GM19468 (cell line): ENCODE data around the gene ACKR2.
"Not testable (repeated sequence)": the region's sequence is repeated elsewhere in the genome, so short reads cannot be mapped to it uniquely, and the experiment has no call there.

ENCODE experiments used
- ATAC-seq: cut with Tn5 transposase; IDR thresholded peaks from one replicate; pipeline ENCODE4 v1.9.1; 2021; ENCODE audit warnings: mild to moderate bottlenecking, moderate library complexity, moderate number of reproducible peaks; ENCODE audit not compliant: unreplicated experiment; ENCODE audit errors: extremely low read depth

Gene ACKR2

DNA sequence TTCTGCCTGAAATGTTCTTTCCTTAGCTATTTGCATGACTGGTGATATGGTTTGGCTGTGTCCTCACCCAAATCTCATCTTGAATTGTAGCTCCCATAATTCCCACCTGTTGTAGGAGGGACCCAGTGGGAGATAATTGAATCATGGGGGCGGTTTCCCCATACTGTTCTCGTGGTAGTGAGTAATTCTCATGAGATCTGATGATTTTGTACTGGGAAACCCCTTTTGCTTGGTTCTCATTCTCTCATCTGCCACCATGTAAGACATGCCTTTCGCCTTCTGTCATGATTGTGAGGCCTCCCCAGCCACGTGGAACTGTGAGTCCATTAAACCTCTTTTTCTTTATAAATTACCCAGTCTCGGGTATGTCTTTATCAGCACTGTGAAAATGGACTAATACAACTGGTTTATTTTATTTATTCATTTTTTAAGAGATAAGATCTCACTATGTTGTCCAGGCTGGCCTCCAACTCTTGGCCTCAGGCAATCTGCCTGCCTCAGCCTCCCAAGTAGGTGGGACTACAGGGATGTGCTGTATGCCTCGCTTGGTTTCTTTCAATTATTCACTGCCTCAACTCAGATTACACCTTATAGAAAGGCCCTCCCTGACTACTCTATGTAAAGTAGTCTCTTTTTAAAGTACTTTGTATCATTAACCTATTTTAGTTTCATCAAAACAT, 74.1 kb downstream of the ACKR2 start:
- ATAC-seq = not testable (repeated sequence)

DNA sequence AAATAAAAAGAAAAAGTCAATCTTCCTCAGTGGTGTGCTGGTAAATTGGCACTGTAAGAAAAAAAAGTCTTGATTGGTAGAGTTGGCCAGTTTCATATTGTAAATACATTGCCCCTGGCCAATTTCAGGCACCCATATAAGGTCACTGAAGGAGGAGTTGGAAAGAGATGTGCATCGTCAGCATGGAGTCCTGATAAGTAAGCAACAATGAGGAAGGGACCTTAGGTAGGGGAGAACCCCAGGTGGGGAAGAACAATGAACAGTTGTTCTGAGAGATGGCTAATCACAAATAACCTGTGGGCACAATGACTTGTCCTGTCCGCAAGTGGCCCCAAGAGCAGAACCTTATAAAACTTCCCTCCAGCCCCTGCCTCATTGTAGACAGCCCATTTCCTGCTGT, 75.1 kb downstream of the ACKR2 start:
- no peak for ATAC-seq

DNA sequence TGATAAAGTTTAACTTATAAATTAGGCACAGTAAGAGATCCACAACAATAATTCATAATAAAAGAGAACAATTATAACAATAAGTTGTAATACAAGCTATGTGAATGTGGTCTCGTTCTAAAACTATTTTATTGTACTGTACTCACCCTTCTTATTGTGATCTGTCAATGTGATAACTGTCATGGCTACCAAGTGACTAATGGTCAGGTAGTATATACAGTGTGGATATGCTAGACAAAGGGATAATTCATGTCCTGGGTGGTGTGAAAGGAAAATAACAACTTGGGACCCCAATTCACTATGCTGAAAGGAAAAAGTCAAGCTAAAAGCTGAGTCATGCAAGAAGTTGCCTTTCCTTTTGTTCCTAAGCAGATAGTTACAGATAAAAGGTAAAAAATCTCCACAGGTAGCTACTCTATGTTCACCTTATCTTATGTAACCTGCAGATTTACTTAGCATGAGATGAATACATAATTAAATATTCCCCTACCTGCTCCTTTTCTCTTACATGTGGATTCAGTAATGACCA, 77.1 kb downstream of the ACKR2 start:
- no peak for ATAC-seq

DNA sequence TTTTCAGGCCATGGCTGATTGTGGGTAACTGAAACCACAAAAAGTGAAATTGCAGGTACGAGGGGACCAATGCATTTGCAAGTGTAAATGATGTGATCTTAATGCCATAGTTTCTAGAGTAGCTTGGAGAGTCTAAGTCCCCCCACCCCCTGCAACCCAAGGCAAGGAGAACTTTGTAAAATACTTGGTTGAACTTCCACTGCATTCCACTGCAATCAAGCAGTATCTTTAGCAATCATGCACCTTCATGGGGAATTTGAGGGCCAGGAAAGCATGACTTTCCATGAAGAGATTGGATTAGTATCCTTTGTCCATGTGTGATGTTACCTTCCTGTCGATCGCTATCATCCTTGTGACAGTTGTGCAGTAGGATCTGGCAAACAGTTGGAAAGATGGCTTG, 77.8 kb downstream of the ACKR2 start:
- ATAC-seq = no peak

DNA sequence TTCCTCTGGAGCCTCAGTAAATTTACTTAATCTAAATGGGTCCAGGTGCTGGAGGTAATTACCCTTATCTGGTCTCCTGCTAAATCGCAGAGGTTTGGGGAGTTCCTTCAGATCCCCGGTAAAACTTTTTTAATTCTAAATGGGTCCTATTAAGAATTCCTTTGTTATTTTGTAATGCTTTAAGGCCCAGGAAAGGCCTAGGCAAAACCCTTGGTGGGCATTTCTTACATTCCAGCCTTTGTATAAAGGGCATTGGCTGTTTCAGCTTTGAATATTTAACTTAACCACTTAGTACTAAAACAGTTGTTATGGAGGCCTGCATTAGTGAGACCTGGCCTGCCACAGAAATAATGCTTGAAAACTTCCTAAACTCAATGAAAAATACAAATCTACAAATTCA, 81.8 kb downstream of the ACKR2 start:
- no peak for ATAC-seq

DNA sequence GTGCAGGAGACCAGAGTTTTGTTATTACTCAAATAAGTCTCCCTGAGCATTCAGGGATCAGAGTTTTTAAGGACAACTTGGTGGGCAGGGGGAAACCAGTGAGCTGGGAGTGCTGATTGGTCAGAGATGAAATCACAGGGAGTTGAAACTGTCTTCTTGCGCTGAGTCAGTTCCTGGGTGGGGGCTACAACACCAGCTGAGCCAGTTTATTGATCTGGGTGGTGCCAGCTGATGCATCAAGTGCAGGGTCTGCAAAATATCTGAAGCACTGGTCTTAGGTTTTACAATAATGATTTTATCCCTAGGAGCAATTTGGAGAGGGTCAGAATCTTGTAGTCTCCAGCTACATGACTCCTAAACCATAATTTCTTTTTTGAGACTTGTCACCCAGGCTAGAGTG, 82.9 kb downstream of the ACKR2 start:
- no peak for ATAC-seq

DNA sequence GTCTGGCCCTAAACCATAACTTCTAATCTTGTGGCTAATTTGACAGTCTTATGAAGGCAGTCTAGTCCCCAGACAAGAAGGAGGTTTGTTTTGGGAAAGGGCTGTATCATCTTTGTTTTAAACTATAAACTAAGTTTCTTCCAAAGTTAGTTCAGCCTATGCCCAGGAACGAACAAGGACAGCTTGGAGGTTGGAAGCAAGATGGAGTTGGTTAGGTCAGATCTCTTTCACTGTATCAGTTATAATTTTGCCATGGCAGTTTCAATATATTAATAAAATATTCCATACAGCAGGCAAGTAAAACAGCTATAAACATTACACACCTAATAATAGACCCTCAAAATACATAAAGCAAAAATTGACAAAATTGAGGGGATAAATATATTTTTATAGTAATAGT, 83.6 kb downstream of the ACKR2 start:
- no peak for ATAC-seq

DNA sequence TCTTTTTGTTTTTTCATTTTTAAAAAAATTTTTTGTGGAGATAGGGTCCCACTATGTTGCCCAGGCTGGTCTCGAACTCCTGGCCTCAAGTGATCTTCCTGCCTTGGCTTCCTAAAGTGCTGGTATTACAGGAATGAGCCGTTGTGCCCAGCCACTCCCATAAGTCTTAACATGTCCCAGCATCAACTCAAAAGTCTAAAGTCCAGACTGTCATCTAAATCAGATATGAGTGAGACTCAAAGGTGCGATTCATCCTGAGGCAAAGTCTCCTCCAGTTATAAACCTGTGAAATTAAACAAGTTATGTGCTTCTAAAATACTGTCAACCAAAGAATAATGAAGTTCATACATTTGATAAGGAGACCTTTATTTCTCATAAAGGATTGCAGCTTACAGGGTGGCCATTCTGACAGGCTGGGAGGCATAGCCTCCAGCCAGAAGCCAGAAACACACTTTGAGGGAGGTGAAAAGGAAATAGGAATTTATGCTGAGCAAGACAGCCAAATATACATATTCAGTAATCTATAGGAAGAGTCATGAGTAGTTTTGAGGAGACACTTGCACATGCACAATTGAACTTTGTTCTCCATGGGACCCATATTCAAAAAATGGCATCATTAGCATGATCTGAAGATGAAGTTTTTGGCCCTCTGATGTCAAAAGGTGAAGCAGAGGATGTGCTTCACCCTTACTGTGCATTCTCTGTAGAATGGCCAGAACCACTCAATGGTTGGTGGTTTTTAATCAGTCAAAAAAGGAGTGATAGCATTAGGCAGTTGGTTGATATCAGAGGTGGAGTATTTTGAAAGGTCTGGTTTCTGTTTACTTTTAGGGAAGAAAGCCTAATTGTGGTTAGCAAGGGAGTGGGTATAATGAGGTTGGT, 85.7 kb downstream of the ACKR2 start:
- no peak for ATAC-seq

DNA sequence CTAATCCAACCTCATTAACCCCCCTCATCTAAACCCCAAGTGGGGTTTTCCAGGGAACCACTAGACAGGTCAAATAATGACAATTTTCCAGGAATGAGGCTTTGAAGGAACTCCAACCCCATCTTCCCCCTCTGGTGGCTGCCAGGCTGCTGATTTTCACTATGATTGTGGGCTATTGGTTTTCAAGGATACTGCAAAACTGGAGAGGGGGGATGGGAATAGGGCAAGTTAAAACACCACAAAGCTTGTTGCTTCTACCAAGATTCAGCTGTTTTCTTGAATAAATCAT, 86.3 kb downstream of the ACKR2 start:
- ATAC-seq = no peak

GRCh38 chr3:42898896-42899675, 89.8 kb downstream of the ACKR2 start:
- ATAC-seq = no peak

DNA sequence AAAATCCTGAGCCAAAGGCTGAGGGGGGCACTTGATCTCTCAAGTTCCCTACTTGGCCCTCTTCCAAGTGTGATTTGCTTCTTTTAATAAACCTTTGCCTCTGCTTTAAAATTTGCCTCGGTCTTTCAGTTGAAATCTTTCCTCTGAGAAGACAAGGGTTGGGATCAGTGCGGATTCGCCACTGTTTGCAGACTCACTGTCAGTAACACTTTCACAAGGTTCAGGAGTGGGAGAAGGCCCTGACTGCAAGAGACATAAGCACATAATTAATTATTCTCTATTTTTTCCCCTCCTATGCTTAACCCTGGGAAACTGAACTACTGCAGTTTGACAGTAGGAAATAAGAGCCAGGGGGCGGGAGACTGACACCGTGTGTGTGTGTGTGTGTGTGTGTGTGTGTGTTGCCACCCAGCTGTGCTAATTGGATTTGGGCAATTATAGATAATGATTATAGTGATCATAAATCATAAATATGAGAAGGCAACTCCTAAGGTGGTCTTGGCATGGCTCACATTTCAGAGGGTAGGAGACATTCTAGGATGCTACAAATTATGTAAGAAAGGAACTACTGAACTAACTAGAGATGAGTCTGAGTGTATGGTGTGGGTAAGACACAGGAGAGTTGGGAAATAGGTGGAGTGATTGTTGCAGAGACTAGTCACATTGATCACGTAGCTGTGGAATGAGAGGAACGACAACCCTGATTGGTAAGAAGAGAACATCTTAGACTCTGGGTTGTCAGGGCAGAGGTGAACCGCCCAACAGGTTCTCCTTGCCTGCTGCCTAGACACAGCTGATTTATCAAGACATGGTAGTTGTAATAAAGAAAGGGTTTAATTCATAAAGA, 91.2 kb downstream of the ACKR2 start:
- ATAC-seq = no peak

DNA sequence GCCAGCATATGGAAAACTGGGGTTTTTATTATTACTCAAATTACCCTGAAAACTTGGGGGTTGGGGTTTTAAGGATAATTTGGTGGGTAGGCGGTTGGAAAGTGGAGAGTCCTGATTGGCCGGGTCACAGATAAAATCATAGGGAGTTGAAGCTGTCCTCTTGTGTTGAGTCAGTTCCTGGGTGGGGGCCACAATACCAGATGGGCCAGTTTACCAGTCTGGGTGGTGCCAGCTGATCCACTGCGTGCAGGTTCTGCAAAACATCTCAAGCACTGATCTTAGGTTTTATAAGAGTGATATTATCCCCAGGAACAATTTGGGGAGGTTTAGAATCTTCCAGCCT, 91.8 kb downstream of the ACKR2 start:
- ATAC-seq = no peak

DNA sequence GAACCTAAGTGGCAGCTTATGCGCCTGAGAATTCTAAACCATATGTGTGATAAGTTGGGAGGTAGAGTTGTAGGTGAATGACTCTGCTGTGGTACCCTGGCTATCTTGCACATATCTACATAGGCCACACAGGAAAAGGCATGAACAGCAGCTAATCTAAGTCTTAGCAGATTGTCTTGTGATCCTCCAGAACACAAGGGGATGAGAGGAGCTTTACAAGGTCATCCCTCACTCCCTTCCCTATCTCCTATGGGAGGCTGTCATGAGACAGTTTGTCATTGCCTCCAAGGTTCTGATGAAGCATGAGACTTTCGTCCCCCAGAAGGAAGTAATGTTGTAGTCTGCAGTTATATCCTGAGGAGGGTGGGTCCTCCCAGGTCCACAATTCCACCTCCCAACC, 93.0 kb downstream of the ACKR2 start:
- ATAC-seq = no peak

- ATAC-seq = no peak
Observed at GRCh38 chr3:42904076-42904475, 94.8 kb downstream of the ACKR2 start.

- ATAC-seq = no peak
Observed at GRCh38 chr3:42905740-42906069, 96.5 kb downstream of the ACKR2 start.

- ATAC-seq = no peak
Observed at GRCh38 chr3:42906070-42906847, 97.0 kb downstream of the ACKR2 start, which contains the start of gene ZNF662. Gene ZNF662, plus strand, starts transcription at chr3:42906142. Its CDS starts 1,973 bp downstream, at chr3:42908115.

GRCh38 chr3:42906848-42907183, 97.6 kb downstream of the ACKR2 start:
- ATAC-seq = no peak

DNA sequence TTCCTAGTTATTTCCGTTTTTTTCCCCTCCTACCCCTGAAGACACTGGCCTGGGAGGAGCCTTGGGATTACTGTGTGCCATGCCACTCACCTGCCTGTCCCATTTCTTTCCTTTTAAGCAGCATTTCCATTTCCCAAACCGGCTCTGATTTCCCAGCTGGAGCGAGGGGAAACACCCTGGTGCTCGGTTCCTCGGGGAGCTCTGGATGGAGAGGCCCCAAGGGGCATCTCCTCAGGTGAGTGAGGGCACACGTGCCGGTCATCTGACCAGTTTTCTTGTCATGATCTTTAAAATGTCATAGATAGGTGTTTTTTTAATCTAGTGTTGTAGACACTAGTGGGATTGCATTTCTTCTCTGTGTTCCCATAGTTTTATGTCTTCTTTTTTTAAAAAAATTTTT, 99.4 kb downstream of the ACKR2 start:
- no peak for ATAC-seq

DNA sequence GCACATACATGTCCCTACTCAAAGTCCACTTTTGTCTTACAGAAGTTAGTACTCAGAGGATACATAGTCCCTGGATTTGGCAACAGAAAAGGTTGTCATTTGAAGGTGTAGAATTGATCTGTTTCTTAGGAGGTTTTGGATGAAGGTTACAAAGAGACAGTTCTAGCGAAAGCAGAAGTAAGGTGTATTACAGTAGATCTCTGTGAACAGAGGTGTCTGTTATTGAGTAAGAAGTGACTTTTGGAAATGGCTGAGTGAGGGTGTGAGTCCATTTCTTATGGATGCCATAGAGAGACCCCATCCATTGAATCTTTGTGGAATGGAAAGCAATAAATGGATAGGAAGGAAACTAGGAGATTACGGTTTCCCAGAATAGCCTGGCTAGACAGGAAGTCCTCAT, 102.3 kb downstream of the ACKR2 start:
- ATAC-seq = no peak
